Middle frontal gyrus (tissue), 1 donor: ENCODE data around the gene TRPC1.
A peak's percentile ranks its signal among the peaks of the same experiment; 100 is the strongest.

Source experiments
- DNase-seq: peaks from one replicate; pipeline ENCODE4 v3.0.0-alpha.2; 2015; ENCODE audit warnings: low spot score; ENCODE audit errors: extremely low spot score

TRPC1 gene

GRCh38 chr3:142837526-142837925, 113.7 kb downstream of the TRPC1 start:
- no peak for DNase-seq

- DNase-seq = no peak
Observed at GRCh38 chr3:142839831-142840230, 116.0 kb downstream of the TRPC1 start.

- no peak for DNase-seq
Observed at GRCh38 chr3:142844339-142844977, 120.6 kb downstream of the TRPC1 start.

GRCh38 chr3:142846779-142847577, 123.1 kb downstream of the TRPC1 start:
- DNase-seq = peak; percentile 20

GRCh38 chr3:142849148-142849547, 125.3 kb downstream of the TRPC1 start:
- DNase-seq = no peak

- no peak for DNase-seq
Observed at GRCh38 chr3:142850395-142851023, 126.7 kb downstream of the TRPC1 start.

- no peak for DNase-seq
Observed at GRCh38 chr3:142852009-142852408, 128.2 kb downstream of the TRPC1 start.

GRCh38 chr3:142853270-142854168, 129.7 kb downstream of the TRPC1 start:
- no peak for DNase-seq

- DNase-seq = peak; percentile 18
Observed at GRCh38 chr3:142857056-142857455, 133.2 kb downstream of the TRPC1 start.
